Measurements from ENCODE around the gene VTI1A.
A peak's percentile ranks its signal among the peaks of the same experiment; 100 is the strongest.
"Not testable (repeated sequence)": the region's sequence is repeated elsewhere in the genome, so short reads cannot be mapped to it uniquely, and the experiment has no call there.

Gene VTI1A

DNA sequence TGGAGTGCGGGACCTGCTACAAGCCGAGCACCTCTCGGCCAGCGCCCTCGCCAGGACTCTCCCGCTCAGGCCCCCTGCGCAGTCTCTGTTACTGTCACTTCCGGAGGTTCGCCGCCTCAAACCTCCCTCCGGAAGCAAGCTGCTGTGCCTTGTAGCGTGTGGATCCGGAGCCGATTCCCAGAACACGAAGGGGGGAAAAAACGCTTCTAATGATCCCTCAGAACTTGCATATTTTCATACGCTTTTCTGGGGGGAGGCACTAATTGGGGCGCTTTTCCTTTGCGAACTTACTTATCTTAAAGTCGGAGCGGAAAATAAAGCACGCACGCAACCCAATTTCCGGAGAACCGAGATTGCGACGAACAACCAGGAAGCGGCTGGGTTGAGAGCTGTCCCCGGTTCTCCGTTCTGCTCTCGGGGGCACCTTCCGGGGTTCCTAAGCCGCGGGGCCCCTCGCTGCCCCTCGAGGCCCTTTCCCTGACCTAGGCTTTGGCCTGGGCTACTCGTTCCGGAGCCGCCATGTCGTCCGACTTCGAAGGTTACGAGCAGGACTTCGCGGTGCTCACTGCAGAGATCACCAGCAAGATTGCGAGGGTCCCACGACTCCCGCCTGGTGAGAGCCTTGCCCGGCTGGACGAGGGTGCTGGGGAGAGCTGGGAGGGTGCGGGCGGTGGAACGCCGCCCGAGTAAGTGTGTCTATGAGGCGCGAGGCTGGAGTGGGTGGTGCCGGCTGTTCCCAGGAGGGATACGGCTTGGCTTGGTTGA is at the start of gene VTI1A, which contains the start of gene ZDHHC6:
Gene VTI1A, plus strand, starts transcription at position 361 of the 765 bp plus-strand sequence. Its CDS starts 159 bp downstream, at position 520.
Gene ZDHHC6, minus strand, starts transcription at position 60 of the 765 bp plus-strand sequence. CDS start 1,478 bp downstream, outside the sequence.
- DNase-seq (ENCODE audit: low spot score), result peak; percentile 84

- DNase-seq (ENCODE audit: low spot score), result no peak
These were observed 49.4 kb upstream of the VTI1A start for GRCh38 chr10:112397592-112397991.

DNA sequence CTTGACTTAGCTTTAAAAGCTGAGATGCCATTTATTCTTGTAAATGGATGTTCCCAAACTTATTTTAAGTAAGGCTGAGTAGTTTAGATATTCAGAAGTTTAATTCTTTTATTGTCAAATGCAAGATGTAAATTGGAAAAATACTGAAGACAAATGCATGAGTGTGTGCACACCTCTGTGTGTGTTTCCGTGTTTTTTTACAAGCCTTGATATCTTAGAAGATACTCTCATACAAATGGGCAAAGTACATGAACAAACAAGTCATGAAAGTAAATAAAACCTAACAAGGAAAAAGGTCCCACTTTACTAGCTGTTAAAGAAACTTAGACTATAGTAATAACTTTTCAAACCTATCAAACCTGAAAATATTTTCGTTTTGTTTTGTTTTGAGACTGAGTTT is 44.1 kb upstream of the VTI1A start:
- DNase-seq (ENCODE audit: low spot score), result no peak

GRCh38 chr10:112404617-112405016 is 42.4 kb upstream of the VTI1A start:
- DNase-seq (ENCODE audit: low spot score), result no peak

GRCh38 chr10:112406806-112407205 is 40.2 kb upstream of the VTI1A start:
- DNase-seq (ENCODE audit: low spot score), result not testable (repeated sequence)

DNA sequence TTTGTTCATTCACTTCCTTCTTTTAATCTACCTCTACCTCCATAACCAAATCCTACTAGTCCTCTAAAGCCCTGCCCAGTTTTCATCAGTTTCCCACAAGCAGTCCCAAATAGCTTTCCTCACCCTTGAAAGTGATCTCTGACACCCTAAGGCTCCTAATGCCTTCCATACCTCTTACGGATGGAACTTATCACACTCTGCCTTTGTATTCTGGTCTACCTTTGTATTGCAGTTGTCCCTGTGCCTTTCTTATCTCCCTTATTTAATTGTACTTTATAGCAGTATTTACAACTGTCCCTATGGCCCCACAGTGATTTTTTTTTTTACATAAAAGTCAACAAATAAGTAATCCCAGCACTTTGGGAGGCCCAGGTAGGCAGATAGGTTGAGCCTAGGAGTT is 39.3 kb upstream of the VTI1A start:
- DNase-seq (ENCODE audit: low spot score), result no peak

DNA sequence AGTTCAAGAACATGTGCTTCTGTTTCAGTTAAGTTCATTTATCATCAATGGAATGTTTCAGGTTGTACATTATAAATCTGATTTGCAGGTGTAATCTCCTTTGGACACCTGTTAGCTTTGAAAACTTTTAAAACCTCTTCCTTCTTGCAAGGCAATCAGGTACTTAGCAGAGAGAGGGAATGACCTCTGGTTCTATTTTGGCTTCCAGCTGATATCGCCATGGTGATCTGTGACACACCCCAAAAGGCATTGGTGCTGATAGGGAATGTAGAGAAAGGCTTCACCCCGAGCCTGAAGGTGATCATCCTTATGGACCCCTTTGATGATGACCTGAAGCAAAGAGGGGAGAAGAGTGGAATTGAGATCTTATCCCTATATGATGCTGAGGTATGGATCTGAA is 37.7 kb upstream of the VTI1A start:
- no peak for DNase-seq (ENCODE audit: low spot score)

- no peak for DNase-seq (ENCODE audit: low spot score)
These were observed 37.3 kb upstream of the VTI1A start for GRCh38 chr10:112409755-112410154.

DNA sequence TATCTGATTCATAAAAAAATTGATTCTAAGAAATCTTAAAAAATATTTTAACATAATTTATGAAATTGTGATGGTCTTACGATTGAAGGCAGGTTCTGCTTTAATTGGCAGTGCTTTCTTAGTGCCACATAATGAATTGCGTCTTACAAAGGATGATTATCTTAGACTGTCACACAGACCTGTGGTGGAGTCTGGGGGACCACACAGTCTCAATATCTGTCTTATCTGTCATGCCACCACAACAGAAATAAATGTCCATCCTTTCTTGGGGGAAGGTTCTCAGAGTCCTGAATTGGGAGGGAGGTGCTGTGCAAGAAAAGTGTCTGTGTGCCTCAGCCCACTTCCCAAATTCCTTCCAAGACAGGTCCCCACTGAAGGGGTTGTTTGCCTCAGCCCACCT is 34.3 kb upstream of the VTI1A start:
- no peak for DNase-seq (ENCODE audit: low spot score)

- DNase-seq (ENCODE audit: low spot score), result no peak
These were observed 25.3 kb upstream of the VTI1A start for GRCh38 chr10:112421731-112422130.

DNA sequence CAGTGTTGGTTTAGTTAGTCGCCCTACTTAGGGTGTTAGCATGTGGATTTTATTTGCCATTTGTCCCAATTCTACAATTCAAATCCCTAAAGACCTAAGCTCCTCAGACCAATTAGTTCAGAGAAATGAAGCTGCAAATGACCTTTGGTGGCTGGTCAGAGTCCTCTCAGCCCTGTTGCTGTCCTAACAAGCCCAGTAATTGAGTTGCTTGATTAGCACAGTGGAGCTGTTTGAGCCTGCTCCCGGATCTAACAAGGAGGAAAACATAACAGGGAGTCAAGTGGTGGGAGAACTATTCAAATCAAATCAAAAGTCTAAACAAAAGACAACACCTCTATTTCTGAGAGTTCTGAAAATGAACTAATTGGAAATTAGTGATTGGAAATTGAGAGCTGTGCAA is 22.4 kb upstream of the VTI1A start:
- no peak for DNase-seq (ENCODE audit: low spot score)

DNA sequence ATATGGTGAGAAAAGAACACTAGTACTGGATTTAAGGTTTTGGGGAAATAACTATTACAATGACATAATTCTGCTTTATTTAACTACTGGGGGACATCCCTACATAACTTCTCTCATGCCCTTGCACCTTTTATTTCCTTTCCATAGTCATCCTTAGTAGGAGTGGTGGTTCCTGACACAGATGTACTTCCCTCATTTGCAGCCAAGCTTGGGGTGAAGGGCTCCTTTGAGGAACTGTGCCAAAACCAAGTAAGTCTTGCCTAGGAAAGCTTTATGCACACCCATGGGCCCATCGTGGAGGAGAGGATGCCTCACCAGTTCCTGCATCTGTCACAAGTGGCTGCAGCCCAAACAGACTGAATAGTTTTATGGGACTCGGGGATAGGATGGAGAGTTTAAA is 20.9 kb upstream of the VTI1A start:
- no peak for DNase-seq (ENCODE audit: low spot score)

DNA sequence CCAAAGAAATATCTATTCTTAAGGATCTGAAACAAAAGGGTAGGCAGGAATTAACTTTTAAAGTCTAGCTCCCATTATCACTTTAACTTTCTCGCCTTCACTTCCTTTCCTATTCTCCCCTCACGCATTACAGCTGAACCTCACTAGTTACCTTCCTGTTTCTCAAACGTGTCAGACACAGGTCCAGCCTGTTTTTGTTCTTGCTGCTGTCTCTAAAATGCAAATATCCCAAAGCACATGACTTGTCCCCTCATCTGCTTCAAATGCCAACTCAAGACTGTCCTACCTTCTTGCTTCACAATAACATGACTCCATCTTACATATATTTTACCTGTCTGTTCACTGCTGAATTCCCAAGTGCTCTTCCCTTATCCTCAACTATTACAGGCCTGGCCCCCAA is 17.9 kb upstream of the VTI1A start:
- no peak for DNase-seq (ENCODE audit: low spot score)

DNA sequence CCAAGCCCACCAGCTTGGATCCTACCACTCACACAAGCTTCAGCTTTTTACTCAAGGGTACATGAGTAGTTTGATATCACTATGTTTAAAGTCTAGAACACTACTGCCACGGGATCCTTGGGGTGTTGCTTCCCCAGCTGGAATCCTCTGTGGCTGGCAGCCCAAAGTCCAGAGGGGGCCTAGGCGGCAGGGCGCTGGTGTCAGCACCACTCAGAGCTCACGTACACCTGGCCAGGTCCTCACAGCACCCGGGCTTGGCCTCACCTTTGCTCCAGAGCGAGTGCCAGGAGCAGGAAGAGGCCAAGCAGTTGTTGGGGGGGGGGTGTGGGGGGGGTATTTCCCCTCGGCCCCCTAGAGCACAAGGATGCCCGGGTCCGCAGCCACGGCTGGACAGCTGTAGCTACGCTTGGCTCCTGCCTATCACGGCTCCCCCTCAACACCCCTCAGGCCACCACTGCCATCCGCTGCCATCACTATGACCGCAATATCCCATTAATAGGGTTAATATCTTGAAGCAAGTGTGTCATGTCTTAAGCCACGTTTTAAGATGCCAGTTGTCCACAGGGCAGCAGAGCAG is 17.3 kb upstream of the VTI1A start:
- DNase-seq (ENCODE audit: low spot score), result no peak

DNA sequence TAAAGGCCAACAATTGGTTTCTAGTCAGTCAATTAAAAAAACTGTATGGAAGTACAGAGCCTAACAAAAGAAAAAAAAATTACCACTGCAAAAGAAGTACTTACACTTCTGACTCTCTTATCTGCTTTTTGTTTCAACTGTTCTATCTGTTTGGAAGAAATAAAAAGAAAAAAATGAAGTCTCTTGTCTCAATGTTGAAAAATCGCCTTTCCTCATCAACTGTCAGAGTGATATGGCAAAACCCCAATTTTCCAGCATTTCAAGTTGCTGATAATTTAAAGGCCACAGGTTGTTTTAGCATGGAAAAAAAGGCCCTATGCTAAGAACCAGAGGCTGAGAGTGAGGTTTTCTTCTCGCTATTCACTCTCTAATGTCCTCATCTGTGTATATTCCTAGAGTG is 13.9 kb upstream of the VTI1A start:
- no peak for DNase-seq (ENCODE audit: low spot score)

DNA sequence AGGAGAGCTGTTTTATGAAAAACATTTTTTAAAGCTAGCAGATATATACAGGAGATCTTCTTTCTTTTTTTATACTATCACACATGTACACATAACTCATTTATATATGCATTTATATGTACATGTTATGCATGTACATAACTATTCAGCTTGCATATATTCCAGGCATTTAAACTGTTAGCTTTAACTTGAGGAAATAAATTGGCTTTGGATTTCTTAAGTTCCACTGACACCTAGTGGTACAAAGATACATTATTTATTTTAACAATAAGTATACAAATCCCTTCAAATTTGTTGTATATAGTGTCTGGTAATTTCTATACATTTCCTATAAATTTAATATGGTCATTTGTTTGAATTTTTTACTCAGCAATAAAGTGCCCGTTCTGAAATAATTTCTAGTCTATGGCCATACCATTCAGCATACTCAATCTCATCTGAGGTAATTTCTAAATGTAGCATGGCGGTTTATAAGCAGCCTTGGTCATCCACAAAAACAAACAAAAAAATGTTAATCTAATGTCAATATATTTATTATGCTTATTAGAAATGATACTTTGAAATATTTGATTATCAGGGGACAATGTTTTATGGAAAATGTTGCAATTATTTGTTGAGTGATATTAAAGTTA is 11.9 kb upstream of the VTI1A start:
- DNase-seq (ENCODE audit: low spot score), result peak; percentile 26

DNA sequence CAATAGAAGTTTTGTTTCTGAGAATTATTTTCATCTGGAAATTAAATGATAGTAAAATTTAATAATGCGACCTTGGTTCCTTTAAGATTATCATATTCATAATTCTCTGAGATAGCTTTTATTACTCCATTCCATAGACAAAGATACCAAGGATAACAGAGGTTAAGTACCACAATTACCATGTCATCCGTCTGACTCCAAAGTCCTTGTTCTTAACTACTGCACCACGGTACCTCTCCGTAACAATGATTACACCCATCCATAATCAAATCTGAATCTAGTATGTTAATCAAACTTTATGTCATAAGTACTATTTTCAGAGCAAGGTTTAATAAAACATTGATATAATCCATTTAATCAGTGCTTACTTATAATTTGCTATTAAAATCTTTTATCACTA is 8.7 kb upstream of the VTI1A start:
- DNase-seq (ENCODE audit: low spot score), result no peak

DNA sequence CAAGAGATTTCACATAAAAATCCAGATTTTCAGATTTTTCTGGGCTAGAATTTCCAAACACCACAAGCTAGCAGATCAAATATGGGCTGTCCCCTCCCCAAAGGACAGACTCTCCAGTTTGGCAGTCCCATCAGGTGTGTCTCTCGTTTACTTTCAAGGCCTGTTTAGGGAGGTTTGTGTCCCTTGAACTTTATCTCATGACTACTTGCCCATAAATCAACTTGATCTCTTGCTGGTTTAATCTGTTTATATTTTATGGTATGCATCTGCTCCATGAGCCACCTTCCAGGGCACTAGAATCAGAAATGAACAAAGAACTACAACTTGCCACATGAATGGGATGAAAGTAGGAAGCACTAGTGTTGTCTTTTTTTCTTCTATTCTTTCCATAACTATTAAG is 5.5 kb upstream of the VTI1A start:
- no peak for DNase-seq (ENCODE audit: low spot score)

GRCh38 chr10:112442063-112442462 is 5.0 kb upstream of the VTI1A start:
- DNase-seq (ENCODE audit: low spot score), result no peak

- DNase-seq (ENCODE audit: low spot score), result peak; percentile 5
These were observed 760 bp upstream of the VTI1A start for GRCh38 chr10:112446055-112446854.

GRCh38 chr10:112447620-112447928 is 559 bp downstream of the VTI1A start:
- no peak for DNase-seq (ENCODE audit: low spot score)

DNA sequence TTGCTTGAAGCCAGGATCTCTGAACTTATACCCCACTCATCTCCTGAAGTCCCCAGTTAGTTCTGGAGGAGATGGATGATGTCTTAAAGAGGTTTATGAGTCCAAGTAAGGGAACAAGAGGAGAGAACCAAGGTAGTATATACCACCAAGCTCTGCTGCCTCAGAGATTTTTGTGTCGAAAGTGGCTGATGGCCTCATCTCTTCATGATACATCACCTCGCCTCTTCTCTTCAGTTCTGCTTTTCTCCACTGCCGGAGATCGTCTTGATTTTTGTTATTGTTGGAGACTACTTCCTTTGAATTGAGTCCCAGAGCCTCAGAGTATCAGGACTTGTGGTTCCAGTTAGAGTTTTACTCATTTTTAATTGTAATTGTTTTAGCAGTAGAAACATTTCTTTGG is 1.9 kb downstream of the VTI1A start:
- DNase-seq (ENCODE audit: low spot score), result no peak
